HL-60 (cell line): ENCODE measurements around the gene DIP2B.

Source experiments
- DNase-seq, 2 experiments: peaks; one replicate each; pipeline ENCODE4 v3.0.0-alpha.2; 2010 to 2020; ENCODE audit warnings: low read depth in 1 of 2, low spot score in 1 of 2
- H3K27ac ChIP-seq: fragments of 250-450 bp; sonication (Bioruptor Pico); replicated peaks from 2 replicates; pipeline ENCODE4 v1.5.1; 2020; ENCODE audit warnings: mild to moderate bottlenecking, moderate library complexity
- H3K27me3 ChIP-seq: fragments of 250-450 bp; sonication (Bioruptor Pico); 2 replicates; pipeline ENCODE4 v1.5.1; 2021; ENCODE audit warnings: mild to moderate bottlenecking, moderate library complexity; ENCODE audit not compliant: insufficient read depth, poor library complexity, severe bottlenecking
- H3K4me3 ChIP-seq: replicated peaks from 2 replicates; pipeline ENCODE4 v1.5.1; 2011; ENCODE audit warnings: mild to moderate bottlenecking, control low read depth, low read length; ENCODE audit not compliant: insufficient read depth
- CTCF ChIP-seq: IDR thresholded peaks from one replicate; pipeline ENCODE4 v1.5.1; 2011; ENCODE audit warnings: low read length, control low read depth, inconsistent platforms; ENCODE audit not compliant: insufficient read depth
- GABPA ChIP-seq: IDR thresholded peaks from 2 replicates; pipeline ENCODE4 v1.6.1; 2012; ENCODE audit warnings: low read depth
- POLR2AphosphoS5 ChIP-seq: IDR thresholded peaks from 2 replicates; pipeline ENCODE4 v1.6.1; 2012; ENCODE audit warnings: low read depth
- REST ChIP-seq: IDR thresholded peaks from 2 replicates; pipeline ENCODE4 v1.6.1; 2012; ENCODE audit warnings: low read depth; ENCODE audit not compliant: insufficient replicate concordance
- SPI1 ChIP-seq: IDR thresholded peaks from 2 replicates; pipeline ENCODE4 v1.6.1; 2012; ENCODE audit warnings: low read depth, mild to moderate bottlenecking, borderline replicate concordance

The DIP2B gene

GRCh38 chr12:50507930-50508329, 3.1 kb downstream of the DIP2B start:
- Histone ChIP-seq H3K27me3 (no peaks in the 10 kb centered on the region), H3K27ac (no peak overlapping the region), H3K4me3 (no peak overlapping the region)
- DNase-seq, result no peak
- TF ChIP-seq REST (no peak), GABPA (no peak), SPI1 (no peak), CTCF (no peak), POLR2AphosphoS5 (no peak)

- no peak overlapping the region for H3K27ac ChIP-seq
- DNase-seq, result no peak
- no peaks in the 10 kb centered on the region for H3K27me3 ChIP-seq
- TF ChIP-seq GABPA, result no peak
- no peak for TF ChIP-seq REST
- TF ChIP-seq SPI1, result no peak
- TF ChIP-seq CTCF, result no peak
- no peak for TF ChIP-seq POLR2AphosphoS5
- no peak overlapping the region for H3K4me3 ChIP-seq
These were observed 3.6 kb downstream of the DIP2B start for GRCh38 chr12:50508414-50508813.

- no peak overlapping the region for H3K27ac ChIP-seq
- no peak overlapping the region for H3K4me3 ChIP-seq
- H3K27me3 ChIP-seq, result no peaks in the 10 kb centered on the region
- TF ChIP-seq REST, result no peak
- no peak for TF ChIP-seq SPI1
- no peak for TF ChIP-seq GABPA
- TF ChIP-seq CTCF, result no peak
- TF ChIP-seq POLR2AphosphoS5, result no peak
- DNase-seq, result peak in 1 of 2 experiments; percentile 13
These were observed 4.3 kb downstream of the DIP2B start for GRCh38 chr12:50508970-50509663.
